ENCODE measurements around the gene TEAD3.

Gene TEAD3

GRCh38 chr6:35491558-35492257, 5.2 kb downstream of the TEAD3 start:
- DNase-seq = no peak

- DNase-seq = no peak
Observed at GRCh38 chr6:35490821-35491557, 5.9 kb downstream of the TEAD3 start.

- no peak for DNase-seq
Observed at GRCh38 chr6:35489995-35490791, 6.7 kb downstream of the TEAD3 start.

- no peak for DNase-seq
Observed at GRCh38 chr6:35489066-35489465, 7.8 kb downstream of the TEAD3 start.

- DNase-seq = no peak
Observed at GRCh38 chr6:35488517-35488862, 8.4 kb downstream of the TEAD3 start.

DNA sequence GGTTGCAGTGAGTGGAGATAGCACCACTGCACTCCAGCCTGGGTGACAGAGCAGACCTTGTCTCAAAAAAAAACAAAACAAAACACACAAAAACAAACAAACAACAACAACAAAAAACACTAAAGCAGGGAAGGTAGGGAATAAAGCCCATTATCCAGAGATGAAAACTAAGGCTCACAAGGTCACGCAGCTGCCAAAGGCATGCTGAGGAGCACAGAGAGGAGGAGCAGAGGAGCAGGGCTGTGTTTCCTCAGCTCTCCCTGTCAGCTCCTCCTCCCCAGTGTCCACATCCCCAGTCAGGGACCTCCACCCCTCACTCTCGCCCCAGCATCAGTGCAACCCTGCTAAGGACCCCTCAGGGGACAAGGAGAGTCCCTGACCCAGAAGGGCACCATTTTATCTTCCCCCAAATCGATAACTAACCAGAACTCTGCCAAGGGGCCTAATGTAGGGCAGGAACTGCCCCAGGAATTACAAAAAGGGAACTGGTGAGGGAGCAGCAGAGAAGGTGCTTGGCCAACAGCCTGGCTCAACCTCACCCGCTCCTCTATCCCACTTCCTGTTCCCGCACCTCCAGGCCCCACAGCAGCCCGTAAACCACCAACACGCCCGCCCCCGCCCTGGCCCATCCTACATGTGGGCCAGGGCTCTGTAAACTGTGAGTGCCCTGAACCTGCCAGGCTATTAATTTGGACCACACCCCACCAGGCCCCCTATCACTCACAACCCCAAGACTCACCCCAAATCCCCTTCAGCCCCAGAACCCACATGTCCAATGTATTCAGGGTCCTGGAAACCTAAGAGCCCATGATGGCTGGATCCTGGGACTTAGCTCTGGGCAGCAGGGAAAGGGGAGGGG, 9.0 kb downstream of the TEAD3 start:
- DNase-seq = no peak

- no peak for DNase-seq
Observed at GRCh38 chr6:35486005-35486925, 10.6 kb downstream of the TEAD3 start.

GRCh38 chr6:35485402-35485877, 11.4 kb downstream of the TEAD3 start:
- no peak for DNase-seq

- no peak for DNase-seq
Observed at GRCh38 chr6:35484921-35485392, 11.9 kb downstream of the TEAD3 start.

DNA sequence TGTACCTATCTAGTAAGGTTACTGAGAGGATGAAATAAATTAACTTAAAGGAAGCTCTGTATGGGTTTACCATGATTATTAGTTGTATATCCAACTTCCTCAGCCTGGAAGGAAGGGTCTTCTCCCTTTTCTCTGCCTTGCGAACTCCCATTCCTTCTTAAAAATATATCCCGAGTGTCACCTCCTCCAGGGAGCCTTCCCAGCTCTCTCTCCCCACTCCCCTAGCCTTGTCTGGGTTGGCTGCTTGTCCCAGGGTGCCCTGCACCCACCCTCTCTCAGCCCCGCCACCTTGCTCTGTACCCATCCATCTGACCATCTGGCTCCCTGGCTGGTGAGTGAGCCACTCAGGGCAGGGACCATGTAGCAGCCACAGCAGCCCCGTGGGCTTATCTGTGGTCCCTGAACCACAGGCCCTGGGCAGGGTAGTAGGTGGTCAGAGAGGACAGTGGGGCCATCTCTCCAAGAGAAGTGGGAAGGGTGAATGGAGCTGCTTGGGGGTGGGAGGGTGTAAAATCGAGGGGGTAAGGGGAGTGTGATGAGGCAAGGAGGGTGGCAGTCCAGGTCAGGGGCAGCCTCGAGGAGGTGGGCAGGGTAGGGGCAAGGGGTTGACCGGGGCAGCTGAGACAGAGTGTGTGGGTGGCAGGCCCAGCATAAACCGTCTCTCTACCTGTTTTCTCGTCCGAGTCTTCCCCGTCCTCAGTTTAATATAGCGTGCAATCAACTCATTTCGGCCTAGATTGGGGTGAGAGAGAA, 12.8 kb downstream of the TEAD3 start:
- DNase-seq = no peak

DNA sequence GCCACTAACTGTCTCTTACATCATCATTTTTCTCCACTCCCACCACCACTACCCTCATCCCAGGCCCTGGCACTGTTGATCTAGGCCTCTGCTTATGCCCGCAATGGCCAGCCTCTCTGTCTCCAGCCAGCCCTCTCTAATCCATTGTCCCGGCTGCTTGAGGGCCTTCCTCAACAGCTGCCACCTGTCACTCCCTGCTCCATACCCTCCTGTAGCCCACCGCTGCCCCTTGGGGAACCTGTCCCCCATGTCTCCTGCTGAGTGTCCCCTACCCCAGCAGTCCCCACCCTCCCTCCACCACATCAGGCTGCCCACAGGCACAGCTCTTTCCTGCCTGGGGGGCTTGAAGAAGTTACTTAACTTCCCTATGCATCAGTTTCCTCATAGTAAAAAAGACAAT, 13.4 kb downstream of the TEAD3 start:
- no peak for DNase-seq

DNA sequence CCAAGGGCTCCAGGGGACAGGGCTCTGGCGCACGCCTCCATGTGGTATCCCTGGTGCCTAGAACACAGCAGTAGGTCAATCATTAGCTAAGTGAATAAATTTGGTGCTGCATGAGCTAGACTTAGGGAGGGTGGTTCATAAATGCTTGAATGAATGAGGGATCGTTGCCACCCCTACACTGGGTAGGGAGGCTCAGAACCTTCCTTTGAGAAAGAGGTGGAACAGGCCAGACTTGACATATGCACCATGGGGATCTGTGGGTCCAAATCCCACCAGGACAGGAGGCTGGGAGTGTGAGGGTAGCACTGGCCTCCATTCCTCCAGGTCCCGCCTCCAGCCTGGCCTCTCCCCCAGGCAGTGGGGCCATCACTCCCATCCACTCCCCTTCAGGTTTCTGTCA, 13.8 kb downstream of the TEAD3 start:
- DNase-seq = no peak

- no peak for DNase-seq
Observed at GRCh38 chr6:35481226-35481625, 15.7 kb downstream of the TEAD3 start.

- DNase-seq = no peak
Observed at GRCh38 chr6:35480176-35480575, 16.7 kb downstream of the TEAD3 start.

GRCh38 chr6:35478259-35478658, 18.6 kb downstream of the TEAD3 start:
- DNase-seq = no peak

DNA sequence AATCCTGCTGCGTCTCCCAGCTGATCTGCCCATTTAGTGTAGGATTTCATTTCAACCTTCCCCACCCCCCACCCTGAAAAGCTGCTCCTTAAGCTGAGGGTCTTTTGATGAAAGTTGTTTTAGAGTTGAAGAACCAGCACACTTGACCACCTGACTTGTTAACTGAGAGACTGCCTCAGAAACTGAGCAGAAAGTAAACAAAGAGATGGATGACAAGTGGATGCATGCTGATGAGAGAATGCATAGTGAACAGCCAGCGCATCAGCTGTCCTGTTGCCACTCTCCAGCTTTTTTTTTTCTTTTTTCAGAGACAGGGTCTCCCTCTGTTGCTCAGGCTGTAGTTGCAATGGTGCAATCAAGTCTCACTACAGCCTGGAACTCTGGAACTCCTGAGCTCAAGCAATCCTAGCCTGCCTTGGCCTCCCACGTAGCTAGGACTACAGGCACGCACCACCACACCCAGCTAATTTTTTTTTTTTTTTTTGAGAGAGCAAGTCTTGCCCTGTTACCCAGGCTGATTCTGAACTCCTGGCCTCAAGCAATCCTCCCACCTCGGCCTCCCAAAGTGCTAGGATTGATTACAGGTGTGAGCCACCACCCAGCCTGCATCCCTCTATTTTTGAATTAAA, 19.2 kb downstream of the TEAD3 start:
- DNase-seq = no peak

- DNase-seq = no peak
Observed at GRCh38 chr6:35477028-35477427, 19.9 kb downstream of the TEAD3 start.

- no peak for DNase-seq
Observed at GRCh38 chr6:35476004-35476403, 20.9 kb downstream of the TEAD3 start.

GRCh38 chr6:35475573-35475972, 21.3 kb downstream of the TEAD3 start:
- no peak for DNase-seq

GRCh38 chr6:35474942-35475570, 21.8 kb downstream of the TEAD3 start:
- no peak for DNase-seq
